AG04450 (cell line): ENCODE measurements around the gene ANO6. TPM values are rescaled to one million over a fixed set of nuclear protein-coding genes. Genes with fewer than 3 reads are reported as not detected.

ENCODE experiments used
- CTCF ChIA-PET: fragments of 300-600, 350-600 bp; formaldehyde crosslinking; extraction: SDS; loops from one replicate; lab custom pipeline; 2022; ENCODE audit warnings: antibody characterized with exemption, inconsistent platforms; lab: Charles Lee
- POLR2A ChIA-PET: fragments of 350-600 bp; formaldehyde crosslinking; extraction: SDS; loops from one replicate; lab custom pipeline; 2021; ENCODE audit warnings: antibody characterized with exemption, inconsistent platforms; lab: Yijun Ruan, JAX
- DNase-seq: peaks from one replicate; pipeline ENCODE4 v3.0.0-alpha.2; 2011; ENCODE audit warnings: low read depth, low spot score
- H3K27ac ChIP-seq: one replicate; pipeline ENCODE4 v1.5.1; 2012; ENCODE audit warnings: low read depth, low read length, control low read depth
- H3K27me3 ChIP-seq: one replicate; pipeline ENCODE4 v1.6.0; 2012; ENCODE audit warnings: low read length; ENCODE audit not compliant: control insufficient read depth, insufficient read depth
- H3K4me3 ChIP-seq: 2 replicates; pipeline ENCODE4 v1.5.1; 2011; ENCODE audit warnings: mild to moderate bottlenecking, low read depth, low read length, control low read depth
- H3K9me3 ChIP-seq: 2 replicates; pipeline ENCODE4 v1.5.1; 2012; ENCODE audit warnings: low read length; ENCODE audit not compliant: control insufficient read depth, insufficient read depth
- polyA plus RNA-seq: library from polyadenylated mRNA; depleted of rRNA; stranded (reverse); fragments of >200 nt; gene quantifications from 2 replicates; pipeline ENCODE4 v1.2.3, GENCODE V29; 2011
- TF ChIP-seq, protein P1 (sequence below): IDR thresholded peaks from 2 replicates; pipeline ENCODE4 v1.5.1; 2011; ENCODE audit warnings: low read depth, low read length, control low read depth, inconsistent platforms

ANO6 gene
- polyA plus RNA-seq, 1 experiment = 51.9 TPM

DNA sequence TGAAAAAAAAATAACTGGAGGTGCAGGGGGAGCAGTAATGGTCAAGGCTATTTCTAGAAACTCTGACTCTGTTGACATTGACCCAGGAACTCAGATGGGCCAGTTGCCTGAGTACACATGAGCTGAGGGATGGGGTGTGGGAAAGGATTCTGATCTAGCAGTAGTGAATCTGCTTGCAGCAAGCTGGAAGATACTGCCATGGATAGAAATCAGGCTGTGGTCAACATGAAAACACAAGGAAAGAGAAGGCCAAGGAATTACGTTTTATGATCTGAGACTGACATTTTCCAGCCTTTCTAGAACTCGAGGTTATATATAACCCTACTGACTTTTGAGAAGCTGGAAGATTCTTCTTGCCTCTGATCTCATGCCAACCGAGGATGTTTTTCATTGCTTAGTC is 90.0 kb downstream of the ANO6 start:
- no peak for DNase-seq
- POLR2A ChIA-PET = no interaction called here

DNA sequence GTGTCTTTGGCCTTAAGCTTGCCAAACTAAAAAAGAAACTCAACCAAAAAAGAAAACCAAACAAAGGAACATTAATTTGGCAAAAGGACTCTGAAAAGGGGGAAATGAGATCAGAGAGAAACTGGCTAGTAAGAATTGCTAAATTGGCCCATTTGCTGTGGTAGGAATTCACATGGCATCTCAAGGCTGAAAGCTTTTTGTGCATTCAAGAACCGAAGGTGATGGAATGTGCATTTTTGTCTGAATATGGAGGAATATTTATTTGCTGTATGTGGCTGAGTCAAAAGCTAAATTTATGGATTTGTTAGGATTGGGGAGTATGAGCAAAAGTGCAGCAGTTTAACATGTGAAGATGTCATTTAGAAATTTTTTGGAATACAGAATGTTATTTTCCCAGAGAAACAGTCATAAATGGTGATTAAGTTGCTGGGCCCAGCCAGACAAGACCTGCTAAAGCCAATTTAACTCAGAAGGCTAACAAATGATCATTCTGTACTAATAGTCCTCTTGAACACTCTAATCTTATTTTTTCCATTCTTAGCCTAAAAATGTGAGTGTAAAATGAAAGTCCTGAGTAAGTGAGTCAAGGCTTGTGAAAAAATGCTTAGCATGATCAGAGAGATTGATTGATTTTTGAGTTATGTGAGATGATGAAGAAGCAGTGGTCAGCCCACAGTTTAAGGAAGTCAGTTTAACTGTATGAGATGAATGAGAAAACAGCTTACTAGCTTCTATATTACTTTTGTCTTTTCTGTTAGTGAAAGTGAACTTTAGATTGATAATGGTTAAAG is 94.1 kb downstream of the ANO6 start:
- H3K27ac ChIP-seq = no peak overlapping the region
- H3K4me3 ChIP-seq = no peak overlapping the region
- no peaks in the 10 kb centered on the region for H3K27me3 ChIP-seq
- DNase-seq = no peak
- ChIA-PET POLR2A (interaction anchor here (1.1 kb wide), 1 partner anchor 36 kb away, joined by 3 read pairs; no protein-coding TSS in a partner anchor), CTCF (interaction anchor here (0.7 to 1.9 kb wide), 4 partner anchors 11 to 95 kb away, joined by 3 to 7 read pairs (median 4); partner anchors contain the start of gene ANO6)
- H3K9me3 ChIP-seq = no peaks in the 10 kb centered on the region
- TF ChIP-seq, protein P1, sequence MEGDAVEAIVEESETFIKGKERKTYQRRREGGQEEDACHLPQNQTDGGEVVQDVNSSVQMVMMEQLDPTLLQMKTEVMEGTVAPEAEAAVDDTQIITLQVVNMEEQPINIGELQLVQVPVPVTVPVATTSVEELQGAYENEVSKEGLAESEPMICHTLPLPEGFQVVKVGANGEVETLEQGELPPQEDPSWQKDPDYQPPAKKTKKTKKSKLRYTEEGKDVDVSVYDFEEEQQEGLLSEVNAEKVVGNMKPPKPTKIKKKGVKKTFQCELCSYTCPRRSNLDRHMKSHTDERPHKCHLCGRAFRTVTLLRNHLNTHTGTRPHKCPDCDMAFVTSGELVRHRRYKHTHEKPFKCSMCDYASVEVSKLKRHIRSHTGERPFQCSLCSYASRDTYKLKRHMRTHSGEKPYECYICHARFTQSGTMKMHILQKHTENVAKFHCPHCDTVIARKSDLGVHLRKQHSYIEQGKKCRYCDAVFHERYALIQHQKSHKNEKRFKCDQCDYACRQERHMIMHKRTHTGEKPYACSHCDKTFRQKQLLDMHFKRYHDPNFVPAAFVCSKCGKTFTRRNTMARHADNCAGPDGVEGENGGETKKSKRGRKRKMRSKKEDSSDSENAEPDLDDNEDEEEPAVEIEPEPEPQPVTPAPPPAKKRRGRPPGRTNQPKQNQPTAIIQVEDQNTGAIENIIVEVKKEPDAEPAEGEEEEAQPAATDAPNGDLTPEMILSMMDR = peak; percentile 39; the same call in 1 of the 2 replicates

More for the DNA sequence above, 90.0 kb downstream of the ANO6 start:
- H3K9me3 ChIP-seq = no peaks in the 10 kb centered on the region
- H3K4me3 ChIP-seq = no peak overlapping the region
- TF ChIP-seq, protein P1 = no peak
- H3K27me3 ChIP-seq = no peaks in the 10 kb centered on the region
- no peak overlapping the region for H3K27ac ChIP-seq
- CTCF ChIA-PET = no interaction called here

DNA sequence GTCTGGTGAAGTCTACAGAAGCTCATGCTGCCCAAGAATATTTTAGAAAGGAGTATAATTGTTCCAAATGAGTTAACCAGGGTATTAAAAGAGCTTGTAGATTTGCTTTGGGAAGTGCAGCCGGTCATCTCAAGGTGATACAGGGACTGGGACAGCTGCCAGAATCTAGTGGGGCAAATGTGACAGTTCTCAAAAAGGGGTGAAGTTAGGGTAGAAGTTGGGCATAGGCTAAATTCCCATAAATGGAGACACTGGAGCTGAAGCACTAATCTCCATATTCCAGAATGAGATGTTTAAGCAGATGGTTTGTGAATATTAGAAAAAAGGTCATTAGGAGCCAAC is 94.7 kb downstream of the ANO6 start:
- POLR2A ChIA-PET = no interaction called here
- no peak for DNase-seq

DNA sequence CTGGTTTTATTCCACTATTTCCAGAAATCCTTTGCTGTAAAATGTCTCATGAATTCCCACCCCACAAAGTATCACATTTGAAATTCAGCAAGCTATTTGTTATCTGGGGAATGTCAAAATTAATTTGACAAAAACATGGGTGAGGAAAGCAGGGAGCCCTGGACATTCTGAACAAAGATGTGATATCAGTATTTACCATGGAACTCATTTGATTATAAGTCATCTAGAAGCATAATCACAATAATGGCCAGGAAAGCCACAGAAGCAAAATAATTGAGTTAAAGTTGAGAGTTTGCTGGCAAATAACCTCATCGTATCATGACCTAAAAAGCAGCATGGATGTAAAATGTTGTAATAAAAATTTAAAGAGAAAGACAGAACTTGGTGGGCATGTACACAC is 96.1 kb downstream of the ANO6 start:
- DNase-seq = no peak
- TF ChIP-seq, protein P1 = no peak
- no peak overlapping the region for H3K4me3 ChIP-seq
- ChIA-PET CTCF (no interaction called here), POLR2A (no interaction called here)
- no peak overlapping the region for H3K27ac ChIP-seq
- no peaks in the 10 kb centered on the region for H3K27me3 ChIP-seq
- H3K9me3 ChIP-seq = no peaks in the 10 kb centered on the region

More for the DNA sequence above, 94.7 kb downstream of the ANO6 start:
- CTCF ChIA-PET = interaction anchor here (0.7 to 1.9 kb wide), 2 partner anchors 78 to 95 kb away, joined by 3 to 7 read pairs; partner anchors contain the start of gene ANO6
- Histone ChIP-seq H3K9me3 (no peaks in the 10 kb centered on the region), H3K4me3 (no peak overlapping the region), H3K27ac (no peak overlapping the region), H3K27me3 (no peaks in the 10 kb centered on the region)
- TF ChIP-seq, protein P1 = no peak

DNA sequence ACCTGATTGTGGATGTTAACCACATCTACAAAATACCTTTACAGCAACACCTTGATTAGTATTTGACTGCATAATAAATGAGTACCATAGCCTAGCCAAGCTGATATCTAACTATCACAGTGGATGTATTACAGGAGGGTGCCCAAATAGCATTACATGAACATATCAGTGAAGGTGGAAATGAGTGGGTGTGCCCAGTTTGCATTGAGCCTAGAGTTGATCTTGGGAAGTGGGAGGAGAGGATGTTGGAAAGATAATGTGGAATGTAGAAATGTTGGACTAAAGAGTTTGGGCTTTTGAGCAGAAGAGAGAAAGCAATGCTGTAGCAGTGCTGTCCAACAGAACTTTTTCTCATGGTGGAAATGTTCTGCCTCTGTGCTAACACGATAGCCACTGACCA is 98.9 kb downstream of the ANO6 start:
- ChIA-PET CTCF (no interaction called here), POLR2A (no interaction called here)
- no peak overlapping the region for H3K27ac ChIP-seq
- TF ChIP-seq, protein P1 = no peak
- no peak overlapping the region for H3K4me3 ChIP-seq
- DNase-seq = no peak
- no peaks in the 10 kb centered on the region for H3K27me3 ChIP-seq
- no peaks in the 10 kb centered on the region for H3K9me3 ChIP-seq
